ENCODE measurements around the gene AFTPH.

DNA sequence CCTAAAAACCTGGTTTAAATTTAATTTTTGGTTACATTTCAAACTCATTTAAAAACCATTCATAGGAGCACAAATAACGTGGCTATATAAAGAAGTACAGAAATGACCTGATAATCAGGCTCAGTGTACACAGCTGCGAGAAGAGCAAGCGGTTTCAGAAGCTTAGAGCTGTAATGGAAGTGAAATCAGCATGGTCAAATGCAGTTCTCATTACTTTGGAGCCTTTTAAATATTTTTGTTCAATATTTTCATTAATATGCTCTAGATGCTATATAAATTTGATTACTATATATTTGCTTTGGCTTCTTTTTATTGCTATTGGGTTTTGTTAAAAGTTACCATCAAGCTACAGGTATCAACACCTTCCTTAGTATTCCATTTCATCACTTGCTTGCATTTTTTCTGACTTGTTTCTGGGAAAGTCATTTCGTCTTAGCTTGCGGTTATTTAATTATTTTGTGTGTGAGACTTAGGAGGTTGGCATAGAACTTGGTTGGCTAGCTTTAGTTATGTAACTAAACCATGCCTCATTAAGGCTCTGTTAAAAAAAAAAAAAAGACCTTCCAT lies 58.7 kb downstream of the AFTPH start:
- TF ChIP-seq, protein P1, sequence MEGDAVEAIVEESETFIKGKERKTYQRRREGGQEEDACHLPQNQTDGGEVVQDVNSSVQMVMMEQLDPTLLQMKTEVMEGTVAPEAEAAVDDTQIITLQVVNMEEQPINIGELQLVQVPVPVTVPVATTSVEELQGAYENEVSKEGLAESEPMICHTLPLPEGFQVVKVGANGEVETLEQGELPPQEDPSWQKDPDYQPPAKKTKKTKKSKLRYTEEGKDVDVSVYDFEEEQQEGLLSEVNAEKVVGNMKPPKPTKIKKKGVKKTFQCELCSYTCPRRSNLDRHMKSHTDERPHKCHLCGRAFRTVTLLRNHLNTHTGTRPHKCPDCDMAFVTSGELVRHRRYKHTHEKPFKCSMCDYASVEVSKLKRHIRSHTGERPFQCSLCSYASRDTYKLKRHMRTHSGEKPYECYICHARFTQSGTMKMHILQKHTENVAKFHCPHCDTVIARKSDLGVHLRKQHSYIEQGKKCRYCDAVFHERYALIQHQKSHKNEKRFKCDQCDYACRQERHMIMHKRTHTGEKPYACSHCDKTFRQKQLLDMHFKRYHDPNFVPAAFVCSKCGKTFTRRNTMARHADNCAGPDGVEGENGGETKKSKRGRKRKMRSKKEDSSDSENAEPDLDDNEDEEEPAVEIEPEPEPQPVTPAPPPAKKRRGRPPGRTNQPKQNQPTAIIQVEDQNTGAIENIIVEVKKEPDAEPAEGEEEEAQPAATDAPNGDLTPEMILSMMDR (IDR thresholded peaks at IDR 0.05; ENCODE audit: borderline replicate concordance, extremely low read depth, low read length, poor library complexity, severe bottlenecking): no peak
- TF ChIP-seq EZH2 (IDR thresholded peaks at IDR 0.05; ENCODE audit: borderline replicate concordance, low read depth, low read length, severe bottlenecking): no peak

Measured in DND-41 (cell line).